Gastrocnemius medialis (tissue), 4 donors: Measurements from ENCODE around the gene SENP2.

Source experiments
- CTCF ChIP-seq, 5 experiments: fragments of 450-650 bp in 3 of 5; fragments of 200-600 bp in 2 of 5; sonication (generic) in 2 of 5; IDR thresholded peaks in 4 of 5; conservative IDR thresholded peaks in 1 of 5; 1 replicate in 4 of 5; 2 replicates in 1 of 5; pipeline ENCODE4 v1.5.1; 2016 to 2019; ENCODE audit warnings: antibody characterized with exemption in 5 of 5, mild to moderate bottlenecking in 3 of 5, moderate library complexity in 3 of 5
- POLR2A ChIP-seq, 2 donors: fragments of 450-650 bp; IDR thresholded peaks; one replicate each; pipeline ENCODE4 v1.6.1; 2017; ENCODE audit warnings: antibody characterized with exemption in 2 of 2, mild to moderate bottlenecking in 2 of 2, moderate library complexity in 2 of 2

GRCh38 chr3:185560676-185561075 lies 25.4 kb upstream of the SENP2 start:
- TF ChIP-seq CTCF (IDR thresholded peaks at IDR 0.05 in 4 of 5, conservative IDR thresholded peaks at IDR 0.05 in 1 of 5), result no peak
- no peak for TF ChIP-seq POLR2A (IDR thresholded peaks at IDR 0.05)
